Stomach (tissue), 9 donors: ENCODE measurements around the gene DIS3L2. TPM values are rescaled to one million over a fixed set of nuclear protein-coding genes. Genes with fewer than 3 reads are reported as not detected.
"Not testable (repeated sequence)": the region's sequence is repeated elsewhere in the genome, so short reads cannot be mapped to it uniquely, and the experiment has no call there.

ENCODE experiments used
- DNase-seq, 2 donors: peaks; one replicate each; pipeline versions ENCODE4 v3.0.0 to v3.0.0-alpha.2; 2013 to 2019
- H3K27ac ChIP-seq, 5 donors: fragments of 200-600 bp in 4 of 5; sonication (generic) in 4 of 5; one replicate each; pipeline ENCODE4 v1.5.1; 2013 to 2019; ENCODE audit warnings: mild to moderate bottlenecking in 1 of 5, moderate library complexity in 1 of 5
- H3K27me3 ChIP-seq, 3 donors: fragments of 200-600 bp; sonication (generic); one replicate each; pipeline ENCODE4 v1.5.1; 2017 to 2019; ENCODE audit warnings: mixed run types in 1 of 3
- H3K36me3 ChIP-seq, 4 donors: fragments of 200-600 bp; sonication (generic); 1 replicate in 3 of 4; 2 replicates in 1 of 4; pipeline ENCODE4 v1.5.1; 2016 to 2019
- H3K4me1 ChIP-seq, 4 donors: fragments of 200-600 bp; sonication (generic); one replicate each; pipeline ENCODE4 v1.5.1; 2016 to 2019
- H3K4me3 ChIP-seq, 4 donors: fragments of 200-600 bp; sonication (generic) in 3 of 4; one replicate each; pipeline ENCODE4 v1.5.1; 2016 to 2019; ENCODE audit warnings: mild to moderate bottlenecking in 1 of 4
- H3K9me3 ChIP-seq, 4 donors: fragments of 200-600 bp; sonication (generic); one replicate each; pipeline ENCODE4 v1.5.1; 2016 to 2019
- CTCF ChIP-seq, 7 experiments: fragments of 450-650 bp in 4 of 7; fragments of 200-600 bp in 3 of 7; sonication (generic) in 3 of 7; IDR thresholded peaks; one replicate each; pipeline ENCODE4 v1.5.1; 2016 to 2019; ENCODE audit warnings: antibody characterized with exemption in 7 of 7, control low read depth in 2 of 7, mild to moderate bottlenecking in 1 of 7
- EP300 ChIP-seq: sonication (generic); formaldehyde crosslinking; IDR thresholded peaks from one replicate; pipeline ENCODE4 v1.6.1; 2017; ENCODE audit warnings: antibody characterized with exemption
- POLR2A ChIP-seq, 4 donors: fragments of 450-650 bp; IDR thresholded peaks; one replicate each; pipeline ENCODE4 v1.6.1; 2016; ENCODE audit warnings: antibody characterized with exemption in 4 of 4, control low read depth in 2 of 4, mild to moderate bottlenecking in 1 of 4, moderate library complexity in 1 of 4
- POLR2AphosphoS5 ChIP-seq, 3 donors: sonication (generic); formaldehyde crosslinking; IDR thresholded peaks; one replicate each; pipeline ENCODE4 v1.6.1; 2016; ENCODE audit warnings: antibody characterized with exemption in 3 of 3
- WGBS, 5 donors: extraction: QIAGEN DNeasy Blood & Tissue Kit in 3 of 5; methylation state at CpG; one replicate each; pipeline versions ENCODE4 v1.1.5 to v1.1.7; 2013 to 2018; 5-methylcytosine and 5-hydroxymethylcytosine counted together
- intact Hi-C: fragments of 100-400 bp; cut with DNase I; formaldehyde crosslinking; loops from one replicate; pipeline ENCODE4 v1.15.1; 2023; ENCODE audit warnings: low total_unique reads
- polyA plus RNA-seq, 3 donors: library from polyadenylated mRNA; stranded (reverse); fragments of 200-250 nt; gene quantifications; one replicate each; pipeline ENCODE4 v1.2.3, GENCODE V29; 2013
- total RNA-seq, 5 donors: library from RNA; depleted of rRNA; stranded (reverse); fragments of >200 nt; gene quantifications; one replicate each; pipeline versions ENCODE4 v1.1.0 to v1.2.3, GENCODE V29; 2014 to 2016
- donor health status: healthy with polysubstance abuse.
- donor health status: Bipolar disorder and iron deficiency.
- donor health status: healthy.

DIS3L2 gene
- total and polyA plus RNA-seq, 8 donors = 10.4 to 124 (median 26.8) TPM

- intact Hi-C loops = no loop called here
- 82 to 90% (median 86%) methylated on average over 2 of the region's 2 CpGs for WGBS, 5 donors
- H3K36me3 ChIP-seq = peaks cover 0 to 57% (median 40%) of the 10 kb centered on the region in 4 donors
- H3K9me3 ChIP-seq = no peaks in the 10 kb centered on the region
- no peak for TF ChIP-seq EP300
- no peak for TF ChIP-seq POLR2AphosphoS5 (IDR thresholded peaks at IDR 0.05)
- no peak for DNase-seq
- H3K27me3 ChIP-seq = no peaks in the 10 kb centered on the region
- H3K27ac ChIP-seq = no peak overlapping the region
- H3K4me1 ChIP-seq = peaks cover 0 to 8% (median 2%) of the 10 kb centered on the region in 4 donors
- H3K4me3 ChIP-seq = no peak overlapping the region
These were observed 66.6 kb downstream of the DIS3L2 start for GRCh38 chr2:232028071-232028470.

- Histone ChIP-seq H3K36me3 (peaks cover 0 to 53% (median 36%) of the 10 kb centered on the region in 4 donors), H3K4me1 (peaks cover 0 to 8% (median 2%) of the 10 kb centered on the region in 4 donors), H3K27me3 (no peaks in the 10 kb centered on the region), H3K4me3 (no peak overlapping the region), H3K27ac (no peak overlapping the region), H3K9me3 (no peaks in the 10 kb centered on the region)
- TF ChIP-seq CTCF (IDR thresholded peaks at IDR 0.05) (no peak), POLR2A (IDR thresholded peaks at IDR 0.05) (no peak), EP300 (no peak)
- intact Hi-C loops = no loop called here
- peak in 1 of 2 donors; percentile 28 for DNase-seq
These were observed 67.1 kb downstream of the DIS3L2 start for GRCh38 chr2:232028631-232029030.

GRCh38 chr2:232029346-232029745 lies 67.8 kb downstream of the DIS3L2 start:
- whole genome bisulfite sequencing, 5 donors = 59 to 86% (median 66%) methylated on average over 4 of the region's 4 CpGs
- intact Hi-C loops = no loop called here

GRCh38 chr2:232030229-232030628 lies 68.7 kb downstream of the DIS3L2 start:
- H3K36me3 ChIP-seq = peaks cover 0 to 44% (median 20%) of the 10 kb centered on the region in 4 donors
- no peak overlapping the region for H3K27ac ChIP-seq

More at GRCh38 chr2:232029346-232029745, 67.8 kb downstream of the DIS3L2 start:
- Histone ChIP-seq H3K27ac (no peak overlapping the region), H3K27me3 (no peaks in the 10 kb centered on the region), H3K9me3 (no peaks in the 10 kb centered on the region), H3K4me3 (no peak overlapping the region), H3K36me3 (peaks cover 0 to 46% (median 29%) of the 10 kb centered on the region in 4 donors), H3K4me1 (peaks cover 0 to 8% (median 2%) of the 10 kb centered on the region in 4 donors)
- TF ChIP-seq POLR2AphosphoS5 (IDR thresholded peaks at IDR 0.05) (no peak), EP300 (no peak), POLR2A (IDR thresholded peaks at IDR 0.05) (no peak), CTCF (IDR thresholded peaks at IDR 0.05) (no peak)
- DNase-seq = no peak

GRCh38 chr2:232035292-232035691 lies 73.8 kb downstream of the DIS3L2 start:
- DNase-seq, H3K9me3 ChIP-seq, intact Hi-C loops, H3K4me3 ChIP-seq, H3K27me3 ChIP-seq, H3K27ac ChIP-seq: not testable (repeated sequence)
- peaks cover 4 to 40% (median 15%) of the 10 kb centered on the region in 4 donors for H3K36me3 ChIP-seq
- peaks cover 0 to 14% (median 5%) of the 10 kb centered on the region in 4 donors for H3K4me1 ChIP-seq
- WGBS, 5 donors = 89 to 96% (median 94%) methylated on average over 2 of the region's 2 CpGs

More at GRCh38 chr2:232030229-232030628, 68.7 kb downstream of the DIS3L2 start:
- WGBS, 5 donors = 94 to 97% (median 96%) methylated on average over 2 of the region's 2 CpGs
- DNase-seq = no peak
- Histone ChIP-seq H3K27me3 (no peaks in the 10 kb centered on the region), H3K9me3 (no peaks in the 10 kb centered on the region), H3K4me1 (peaks cover 0 to 8% (median 2%) of the 10 kb centered on the region in 4 donors), H3K4me3 (no peak overlapping the region)
- intact Hi-C loops = no loop called here
- TF ChIP-seq EP300 (no peak), POLR2A (IDR thresholded peaks at IDR 0.05) (no peak), POLR2AphosphoS5 (IDR thresholded peaks at IDR 0.05) (no peak), CTCF (IDR thresholded peaks at IDR 0.05) (no peak)

GRCh38 chr2:232036876-232037275 lies 75.4 kb downstream of the DIS3L2 start:
- H3K27ac ChIP-seq, H3K9me3 ChIP-seq, DNase-seq, H3K27me3 ChIP-seq, H3K4me3 ChIP-seq, intact Hi-C loops: not testable (repeated sequence)
- H3K4me1 ChIP-seq = peaks cover 0 to 19% (median 7%) of the 10 kb centered on the region in 4 donors
- H3K36me3 ChIP-seq = peaks cover 4 to 28% (median 13%) of the 10 kb centered on the region in 4 donors
- WGBS, 5 donors = 95 to 98% (median 98%) methylated on average over 4 of the region's 4 CpGs
